Measurements from ENCODE around the gene AGBL5. TPM values are rescaled to one million over a fixed set of nuclear protein-coding genes. Genes with fewer than 3 reads are reported as not detected.

Gene AGBL5
- total RNA-seq, 2 experiments from 2014 or later = 37.4 to 42.0 TPM

DNA sequence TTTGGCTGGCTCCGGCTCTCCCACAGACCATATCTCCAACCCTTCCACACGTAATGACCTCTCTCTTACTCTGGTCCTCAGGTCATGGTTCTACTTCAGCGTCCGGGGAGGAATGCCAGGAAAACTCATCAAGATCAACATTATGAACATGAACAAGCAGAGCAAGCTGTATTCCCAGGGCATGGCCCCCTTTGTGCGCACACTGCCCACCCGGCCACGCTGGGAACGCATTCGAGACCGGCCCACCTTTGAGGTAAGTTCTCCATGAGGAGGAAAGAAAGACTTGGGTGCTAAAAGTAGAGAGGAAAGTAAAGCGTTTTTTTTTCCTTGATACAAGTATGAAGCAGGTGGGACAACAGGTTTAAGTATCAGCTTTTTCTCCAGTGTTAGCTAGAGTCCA is 1.9 kb downstream of the AGBL5 start:
- Histone ChIP-seq H3K79me2 (ENCODE audit: insufficient read depth, low read depth, low read length) (no peaks in the 10 kb centered on the region), H3K27ac (ENCODE audit: low read depth, low read length, poor library complexity, severe bottlenecking) (no peak overlapping the region), H3K9me3 (ENCODE audit: low read length) (no peaks in the 10 kb centered on the region), H2AFZ (ENCODE audit: low read length) (no peak overlapping the region), H3K36me3 (ENCODE audit: insufficient read depth, low read length) (peaks cover 50% of the 10 kb centered on the region; the same call in 1 of the 2 replicates), H3K4me3 (ENCODE audit: low read depth, low read length, poor library complexity, severe bottlenecking) (no peak overlapping the region), H3K9me2 (ENCODE audit: insufficient read depth, low read length) (no peaks in the 10 kb centered on the region), H3K4me1 (ENCODE audit: insufficient read depth, low read length, poor library complexity, severe bottlenecking) (peaks cover 20% of the 10 kb centered on the region), H3K4me2 (ENCODE audit: low read length) (no peak overlapping the region), H4K20me1 (ENCODE audit: insufficient read depth, low read length) (no peaks in the 10 kb centered on the region)
- TSS peak; percentile 17 for BruUV-seq (replicated peaks)
- ChIA-PET POLR2A (interaction anchor here (0.5 to 1.0 kb wide), 4 partner anchors 13 to 130 kb away, joined by 3 to 4 read pairs (median 3); partner anchors contain the start of gene OST4), CTCF (ENCODE audit: unreplicated experiment) (no interaction called here)
- TF ChIP-seq, protein P1, sequence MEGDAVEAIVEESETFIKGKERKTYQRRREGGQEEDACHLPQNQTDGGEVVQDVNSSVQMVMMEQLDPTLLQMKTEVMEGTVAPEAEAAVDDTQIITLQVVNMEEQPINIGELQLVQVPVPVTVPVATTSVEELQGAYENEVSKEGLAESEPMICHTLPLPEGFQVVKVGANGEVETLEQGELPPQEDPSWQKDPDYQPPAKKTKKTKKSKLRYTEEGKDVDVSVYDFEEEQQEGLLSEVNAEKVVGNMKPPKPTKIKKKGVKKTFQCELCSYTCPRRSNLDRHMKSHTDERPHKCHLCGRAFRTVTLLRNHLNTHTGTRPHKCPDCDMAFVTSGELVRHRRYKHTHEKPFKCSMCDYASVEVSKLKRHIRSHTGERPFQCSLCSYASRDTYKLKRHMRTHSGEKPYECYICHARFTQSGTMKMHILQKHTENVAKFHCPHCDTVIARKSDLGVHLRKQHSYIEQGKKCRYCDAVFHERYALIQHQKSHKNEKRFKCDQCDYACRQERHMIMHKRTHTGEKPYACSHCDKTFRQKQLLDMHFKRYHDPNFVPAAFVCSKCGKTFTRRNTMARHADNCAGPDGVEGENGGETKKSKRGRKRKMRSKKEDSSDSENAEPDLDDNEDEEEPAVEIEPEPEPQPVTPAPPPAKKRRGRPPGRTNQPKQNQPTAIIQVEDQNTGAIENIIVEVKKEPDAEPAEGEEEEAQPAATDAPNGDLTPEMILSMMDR (conservative IDR thresholded peaks at IDR 0.05; ENCODE audit: low read length) = no peak
- TF ChIP-seq EZH2phosphoT487 (IDR thresholded peaks at IDR 0.05; ENCODE audit: borderline replicate concordance, low read depth, low read length) = no peak
- intact Hi-C loops (cut with micrococcal nuclease; ENCODE audit: unreplicated experiment) = loop anchor here (5.0 kb wide), 1 partner anchor 139 kb away; no protein-coding TSS in a partner anchor
- DNase-seq (ENCODE audit: low spot score) = no peak

DNA sequence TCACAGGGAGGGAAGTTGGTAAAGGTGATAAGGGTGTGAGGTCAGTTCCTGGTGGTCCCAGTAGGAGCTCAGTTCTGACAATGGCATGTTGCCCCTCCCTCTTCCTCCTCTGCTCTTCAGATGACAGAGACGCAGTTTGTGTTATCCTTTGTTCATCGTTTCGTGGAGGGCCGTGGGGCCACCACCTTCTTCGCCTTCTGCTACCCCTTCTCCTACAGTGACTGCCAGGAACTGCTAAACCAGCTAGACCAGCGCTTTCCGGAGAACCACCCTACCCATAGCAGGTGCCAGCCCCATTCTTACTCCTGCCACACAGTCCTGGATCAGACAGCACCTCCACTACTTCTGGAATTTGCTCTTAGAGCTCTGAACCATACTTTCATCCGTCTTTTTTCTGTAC is 2.3 kb downstream of the AGBL5 start:
- intact Hi-C loops (cut with micrococcal nuclease; ENCODE audit: unreplicated experiment) = loop anchor here (5.0 kb wide), 1 partner anchor 139 kb away; no protein-coding TSS in a partner anchor
- ChIA-PET CTCF (ENCODE audit: unreplicated experiment) (no interaction called here), POLR2A (interaction anchor here (0.6 kb wide), 2 partner anchors 17 to 129 kb away, joined by 3 read pairs; partner anchors contain the start of gene OST4)
- Histone ChIP-seq H4K20me1 (ENCODE audit: insufficient read depth, low read length) (no peaks in the 10 kb centered on the region), H3K36me3 (ENCODE audit: insufficient read depth, low read length) (peaks cover 54% of the 10 kb centered on the region; the same call in 1 of the 2 replicates), H2AFZ (ENCODE audit: low read length) (no peak overlapping the region), H3K27ac (ENCODE audit: low read depth, low read length, poor library complexity, severe bottlenecking) (no peak overlapping the region), H3K79me2 (ENCODE audit: insufficient read depth, low read depth, low read length) (no peaks in the 10 kb centered on the region), H3K4me3 (ENCODE audit: low read depth, low read length, poor library complexity, severe bottlenecking) (no peak overlapping the region), H3K4me2 (ENCODE audit: low read length) (no peak overlapping the region), H3K9me2 (ENCODE audit: insufficient read depth, low read length) (no peaks in the 10 kb centered on the region), H3K4me1 (ENCODE audit: insufficient read depth, low read length, poor library complexity, severe bottlenecking) (peaks cover 19% of the 10 kb centered on the region), H3K9me3 (ENCODE audit: low read length) (no peaks in the 10 kb centered on the region)
- no TSS peak for BruUV-seq (replicated peaks)
- no peak for DNase-seq (ENCODE audit: low spot score)
- TF ChIP-seq EZH2phosphoT487 (IDR thresholded peaks at IDR 0.05; ENCODE audit: borderline replicate concordance, low read depth, low read length) = no peak
- TF ChIP-seq, protein P1 (conservative IDR thresholded peaks at IDR 0.05; ENCODE audit: low read length) = no peak

DNA sequence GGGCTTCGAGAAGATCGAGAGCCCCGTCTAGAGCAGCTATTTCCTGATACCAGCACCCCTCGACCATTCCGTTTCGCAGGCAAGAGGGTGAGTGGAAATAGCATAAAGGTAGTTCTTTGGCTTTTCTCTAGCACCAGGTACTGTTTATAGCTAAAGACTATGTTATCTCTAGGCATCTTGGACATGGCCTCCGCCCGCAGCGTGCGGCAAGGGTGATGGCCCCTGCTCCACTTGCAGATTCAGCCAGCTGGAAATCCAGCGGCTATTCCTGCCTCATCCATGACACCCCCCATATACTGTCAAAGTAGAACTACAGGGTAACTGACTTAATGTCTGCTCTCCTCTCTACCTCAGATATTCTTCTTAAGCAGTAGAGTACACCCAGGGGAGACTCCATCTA is 3.3 kb downstream of the AGBL5 start:
- no TSS peak for BruUV-seq (replicated peaks)
- CTCF ChIA-PET (ENCODE audit: unreplicated experiment) = no interaction called here
- peaks cover 62% of the 10 kb centered on the region; the same call in 1 of the 2 replicates for H3K36me3 ChIP-seq (ENCODE audit: insufficient read depth, low read length)
- no peaks in the 10 kb centered on the region for H3K9me2 ChIP-seq (ENCODE audit: insufficient read depth, low read length)
- H4K20me1 ChIP-seq (ENCODE audit: insufficient read depth, low read length) = no peaks in the 10 kb centered on the region
- H3K27ac ChIP-seq (ENCODE audit: low read depth, low read length, poor library complexity, severe bottlenecking) = no peak overlapping the region
- no peaks in the 10 kb centered on the region for H3K9me3 ChIP-seq (ENCODE audit: low read length)
- DNase-seq (ENCODE audit: low spot score) = no peak
- peaks cover 9% of the 10 kb centered on the region for H3K4me1 ChIP-seq (ENCODE audit: insufficient read depth, low read length, poor library complexity, severe bottlenecking)
- TF ChIP-seq, protein P1 (conservative IDR thresholded peaks at IDR 0.05; ENCODE audit: low read length) = no peak
- TF ChIP-seq EZH2phosphoT487 (IDR thresholded peaks at IDR 0.05; ENCODE audit: borderline replicate concordance, low read depth, low read length) = no peak
- no peaks in the 10 kb centered on the region for H3K79me2 ChIP-seq (ENCODE audit: insufficient read depth, low read depth, low read length)
- H3K4me3 ChIP-seq (ENCODE audit: low read depth, low read length, poor library complexity, severe bottlenecking) = no peak overlapping the region
- no peak overlapping the region for H2AFZ ChIP-seq (ENCODE audit: low read length)
- POLR2A ChIA-PET = no interaction called here
- intact Hi-C loops (cut with micrococcal nuclease; ENCODE audit: unreplicated experiment) = loop anchor here (5.0 kb wide), 1 partner anchor 138 kb away; no protein-coding TSS in a partner anchor
- no peak overlapping the region for H3K4me2 ChIP-seq (ENCODE audit: low read length)

Measured in OCI-LY7 (cell line).